Measurements from ENCODE around the gene CYP2W1. TPM values are rescaled to one million over a fixed set of nuclear protein-coding genes. Genes with fewer than 3 reads are reported as not detected.
A peak's percentile ranks its signal among the peaks of the same experiment; 100 is the strongest.

Gene CYP2W1
- total and polyA plus RNA-seq, 3 donors from 2014 or later: 0.61 to 1.2 (median 0.71) TPM

DNA sequence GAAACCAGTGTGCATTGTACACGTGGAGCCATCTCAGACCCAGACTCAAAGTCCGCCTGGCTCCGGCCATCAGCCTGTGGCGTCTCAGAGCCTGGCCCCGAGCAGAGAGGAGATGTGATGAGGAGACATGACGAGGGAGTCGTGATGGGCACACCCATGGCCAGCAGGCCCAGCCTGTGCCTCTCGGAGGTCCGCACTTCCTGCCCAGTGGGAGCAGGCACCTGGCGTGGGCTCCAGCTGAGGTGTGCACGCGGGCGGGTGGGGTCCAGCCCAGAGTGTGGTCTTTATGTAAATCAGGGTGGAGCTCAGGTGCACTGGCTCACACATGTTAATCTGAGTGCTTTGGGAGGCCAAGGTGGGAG lies 35.3 kb downstream of the CYP2W1 start:
- intact Hi-C loops (cut with DNase I; ENCODE audit: low total_unique reads): no loop called here
- H3K27ac ChIP-seq: no peak overlapping the region
- DNase-seq: no peak

DNA sequence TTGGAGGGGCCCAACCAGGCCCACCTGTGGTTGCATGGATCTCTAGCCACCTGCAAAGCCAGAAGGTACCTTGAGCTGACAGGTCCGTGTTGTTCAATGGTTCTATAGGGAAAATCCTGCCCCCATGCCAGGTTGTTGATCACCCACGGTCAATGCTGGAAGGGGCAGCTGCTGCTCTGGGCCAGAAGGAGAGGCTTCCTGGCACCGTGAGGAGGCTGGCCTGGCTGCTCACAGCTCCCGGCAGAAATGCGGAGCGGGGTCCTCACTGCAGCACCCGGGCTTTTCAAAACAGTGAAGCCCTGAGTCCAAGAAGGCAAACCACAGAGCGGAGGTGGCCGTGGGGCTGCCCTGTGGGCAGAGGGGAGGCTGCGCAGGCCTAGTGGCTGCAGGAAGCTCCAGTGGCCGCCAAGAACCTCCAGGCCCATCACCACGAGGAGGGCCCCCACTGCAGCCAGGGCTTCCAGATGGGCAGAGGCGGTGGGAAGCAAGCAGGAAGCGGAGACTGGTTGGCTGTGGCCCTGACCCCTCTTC lies 36.3 kb downstream of the CYP2W1 start:
- TF ChIP-seq POLR2A (IDR thresholded peaks at IDR 0.05): no peak
- TF ChIP-seq, protein P1, sequence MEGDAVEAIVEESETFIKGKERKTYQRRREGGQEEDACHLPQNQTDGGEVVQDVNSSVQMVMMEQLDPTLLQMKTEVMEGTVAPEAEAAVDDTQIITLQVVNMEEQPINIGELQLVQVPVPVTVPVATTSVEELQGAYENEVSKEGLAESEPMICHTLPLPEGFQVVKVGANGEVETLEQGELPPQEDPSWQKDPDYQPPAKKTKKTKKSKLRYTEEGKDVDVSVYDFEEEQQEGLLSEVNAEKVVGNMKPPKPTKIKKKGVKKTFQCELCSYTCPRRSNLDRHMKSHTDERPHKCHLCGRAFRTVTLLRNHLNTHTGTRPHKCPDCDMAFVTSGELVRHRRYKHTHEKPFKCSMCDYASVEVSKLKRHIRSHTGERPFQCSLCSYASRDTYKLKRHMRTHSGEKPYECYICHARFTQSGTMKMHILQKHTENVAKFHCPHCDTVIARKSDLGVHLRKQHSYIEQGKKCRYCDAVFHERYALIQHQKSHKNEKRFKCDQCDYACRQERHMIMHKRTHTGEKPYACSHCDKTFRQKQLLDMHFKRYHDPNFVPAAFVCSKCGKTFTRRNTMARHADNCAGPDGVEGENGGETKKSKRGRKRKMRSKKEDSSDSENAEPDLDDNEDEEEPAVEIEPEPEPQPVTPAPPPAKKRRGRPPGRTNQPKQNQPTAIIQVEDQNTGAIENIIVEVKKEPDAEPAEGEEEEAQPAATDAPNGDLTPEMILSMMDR (IDR thresholded peaks at IDR 0.05): no peak
- Histone ChIP-seq H3K27me3 (no peaks in the 10 kb centered on the region), H3K27ac (no peak overlapping the region), H3K4me1 (no peaks in the 10 kb centered on the region), H3K4me3 (no peak overlapping the region), H3K36me3 (ENCODE audit: low read depth, missing control alignments) (no peaks in the 10 kb centered on the region), H3K9me3 (no peaks in the 10 kb centered on the region)
- WGBS, 2 donors: 87 to 94% methylated on average over 12 to 14 of the region's 14 CpGs
- intact Hi-C loops (cut with DNase I; ENCODE audit: low total_unique reads): no loop called here
- no peak for DNase-seq

More for the DNA sequence above, 35.3 kb downstream of the CYP2W1 start:
- H3K27me3 ChIP-seq: no peaks in the 10 kb centered on the region
- no peaks in the 10 kb centered on the region for H3K9me3 ChIP-seq
- no peak overlapping the region for H3K4me3 ChIP-seq
- TF ChIP-seq, protein P1 (IDR thresholded peaks at IDR 0.05): no peak
- TF ChIP-seq POLR2A (IDR thresholded peaks at IDR 0.05): no peak
- no peaks in the 10 kb centered on the region for H3K4me1 ChIP-seq
- H3K36me3 ChIP-seq (ENCODE audit: low read depth, missing control alignments): no peaks in the 10 kb centered on the region
- WGBS, 2 donors: 90 to 94% methylated on average over 10 to 13 of the region's 13 CpGs

DNA sequence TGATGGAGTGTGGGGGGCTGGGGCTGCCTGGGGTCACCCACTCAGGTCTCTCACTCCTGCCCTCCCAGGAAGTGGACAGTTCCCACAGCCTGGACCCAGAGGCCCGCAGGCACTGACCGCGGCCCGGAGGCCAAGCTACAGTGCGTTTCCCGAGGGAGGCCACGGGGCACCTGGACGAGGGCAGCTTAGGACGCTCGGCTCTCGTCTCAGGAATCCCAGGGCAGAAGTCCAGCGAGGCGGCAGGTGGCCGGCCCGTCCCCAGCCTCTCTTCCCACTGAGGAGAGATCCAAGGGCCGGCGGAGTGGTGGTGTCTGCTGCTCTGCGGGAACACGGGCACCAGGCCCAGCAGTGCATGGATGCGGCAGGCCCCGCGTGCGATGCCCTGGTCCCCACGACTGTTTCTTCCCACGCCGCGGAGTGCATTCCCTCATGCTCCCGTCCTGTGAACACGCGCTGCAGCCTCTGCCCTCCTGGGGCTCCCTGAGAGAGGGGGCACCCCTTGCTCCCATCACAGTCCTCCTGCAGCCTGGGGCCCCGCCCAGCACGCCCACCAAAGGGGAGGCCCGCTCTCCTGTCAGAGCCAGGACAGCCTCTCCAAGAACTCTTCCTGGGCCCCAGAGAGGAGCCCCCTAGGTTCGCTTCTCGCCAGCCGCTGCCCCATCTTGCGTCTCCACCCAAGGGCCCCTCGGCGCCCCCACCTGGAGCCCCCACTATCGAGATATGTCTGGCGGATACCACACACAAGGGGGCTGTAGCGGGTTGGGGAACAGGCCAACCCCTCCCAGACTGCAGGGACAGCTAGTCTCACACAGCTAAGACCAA lies 37.0 kb downstream of the CYP2W1 start:
- TF ChIP-seq POLR2A (IDR thresholded peaks at IDR 0.05): no peak
- TF ChIP-seq, protein P1 (IDR thresholded peaks at IDR 0.05): no peak
- intact Hi-C loops (cut with DNase I; ENCODE audit: low total_unique reads): no loop called here
- Histone ChIP-seq H3K9me3 (no peaks in the 10 kb centered on the region), H3K4me3 (no peak overlapping the region), H3K4me1 (no peaks in the 10 kb centered on the region), H3K27me3 (no peaks in the 10 kb centered on the region), H3K27ac (no peak overlapping the region), H3K36me3 (ENCODE audit: low read depth, missing control alignments) (no peaks in the 10 kb centered on the region)
- 94 to 96% methylated on average over 9 to 42 of the region's 42 CpGs for WGBS, 2 donors
- no peak for DNase-seq

DNA sequence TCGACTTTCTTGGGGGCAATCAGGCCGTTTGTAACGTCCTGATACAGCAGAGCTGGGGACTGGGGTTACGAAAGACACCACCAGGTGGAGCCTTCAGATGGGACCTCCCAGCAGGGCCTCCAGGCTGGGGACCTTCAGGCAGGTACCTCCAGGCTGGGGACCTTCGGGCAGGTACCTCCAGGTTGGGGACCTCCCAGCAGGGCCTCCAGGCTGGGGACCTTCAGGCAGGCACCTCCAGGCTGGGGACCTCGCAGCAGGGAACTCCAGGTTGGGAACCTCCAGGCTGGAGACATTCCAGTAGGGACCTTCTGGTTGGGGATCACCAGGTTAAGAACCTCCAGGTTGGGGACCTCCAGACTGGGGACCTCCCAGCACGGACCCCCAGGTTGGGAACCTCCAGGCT lies 37.9 kb downstream of the CYP2W1 start:
- no peaks in the 10 kb centered on the region for H3K9me3 ChIP-seq
- H3K36me3 ChIP-seq (ENCODE audit: low read depth, missing control alignments): no peaks in the 10 kb centered on the region
- TF ChIP-seq, protein P1 (IDR thresholded peaks at IDR 0.05): peak in 2 of 3 experiments; percentile 9 to 22
- no peak for TF ChIP-seq POLR2A (IDR thresholded peaks at IDR 0.05)
- no peaks in the 10 kb centered on the region for H3K4me1 ChIP-seq
- H3K27me3 ChIP-seq: no peaks in the 10 kb centered on the region
- H3K27ac ChIP-seq: no peak overlapping the region
- intact Hi-C loops (cut with DNase I; ENCODE audit: low total_unique reads): no loop called here
- DNase-seq: no peak
- WGBS, 2 donors: 86 to 97% methylated on average over 5 to 7 of the region's 7 CpGs
- H3K4me3 ChIP-seq: no peak overlapping the region
